ENCODE measurements around the gene UBE2E2.

UBE2E2 gene

DNA sequence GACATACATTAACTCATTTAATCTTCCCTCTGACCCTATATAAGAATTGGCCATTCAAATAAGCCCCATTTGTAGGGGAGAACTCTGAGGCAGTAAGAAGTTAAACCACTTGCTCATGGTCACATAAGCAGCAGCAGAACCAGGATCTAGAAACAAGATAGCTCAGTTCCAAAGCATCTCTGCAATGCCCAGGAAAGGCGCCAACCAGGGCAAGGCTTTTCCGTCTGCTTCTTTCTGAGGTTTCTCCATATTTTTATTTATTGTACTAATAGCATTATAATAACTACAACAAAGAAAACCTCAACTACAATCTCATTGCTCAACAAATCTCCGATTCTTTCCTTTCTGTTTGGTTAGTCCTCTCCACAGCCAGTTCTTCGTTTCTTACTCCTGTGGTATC lies 4.3 kb upstream of the UBE2E2 start:
- DNase-seq: no peak

DNA sequence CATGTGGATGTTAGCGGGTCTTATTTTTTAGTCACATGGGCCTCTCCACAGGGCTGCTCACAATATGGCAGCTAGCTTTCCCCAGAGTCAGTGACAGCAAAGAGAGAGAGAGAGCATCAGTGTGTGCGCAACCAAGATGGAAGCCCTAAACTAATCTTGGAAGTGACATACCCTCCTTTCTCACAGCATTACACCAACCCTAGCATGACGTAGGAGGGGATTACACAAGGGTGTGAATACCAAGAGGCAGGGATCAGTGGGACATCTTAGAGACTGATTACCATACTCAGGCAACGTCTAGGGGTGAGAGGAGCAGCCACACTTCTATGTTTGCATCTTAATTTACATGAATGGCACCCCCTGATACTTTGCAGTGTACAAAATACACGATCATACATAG lies 3.5 kb upstream of the UBE2E2 start:
- DNase-seq: no peak

DNA sequence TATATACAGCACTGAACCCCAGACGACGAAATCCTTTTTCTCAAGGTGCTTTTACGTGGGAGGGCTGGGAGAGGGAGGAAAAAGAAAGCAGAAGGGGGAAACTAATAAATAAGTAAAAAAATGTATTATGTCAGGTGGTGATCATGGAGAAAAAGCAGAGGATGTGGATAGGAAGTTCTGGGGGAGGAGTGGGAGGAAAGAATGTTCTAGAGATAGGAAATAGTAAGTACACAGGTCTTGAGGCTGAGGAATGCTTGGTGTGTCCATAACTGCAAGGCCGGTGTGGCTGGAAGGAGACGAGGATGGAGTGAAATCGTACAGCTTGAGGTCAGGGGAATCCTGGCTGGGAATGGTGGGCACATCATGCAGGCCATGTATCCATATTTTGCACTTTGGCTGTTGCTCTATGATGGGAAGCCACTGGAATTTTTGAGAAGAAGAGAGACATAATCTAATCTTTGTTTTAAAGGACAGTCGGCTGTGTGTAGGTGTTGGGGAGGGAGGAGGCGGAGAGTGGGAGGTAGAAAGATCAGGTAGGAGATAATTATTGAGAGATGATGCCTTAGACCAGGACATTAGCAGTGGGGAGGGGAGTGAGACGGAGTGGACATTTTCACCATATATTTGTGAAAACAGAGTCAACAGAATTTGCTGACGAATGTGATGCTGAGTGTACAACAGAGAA lies 1.8 kb upstream of the UBE2E2 start:
- no peak for DNase-seq

DNA sequence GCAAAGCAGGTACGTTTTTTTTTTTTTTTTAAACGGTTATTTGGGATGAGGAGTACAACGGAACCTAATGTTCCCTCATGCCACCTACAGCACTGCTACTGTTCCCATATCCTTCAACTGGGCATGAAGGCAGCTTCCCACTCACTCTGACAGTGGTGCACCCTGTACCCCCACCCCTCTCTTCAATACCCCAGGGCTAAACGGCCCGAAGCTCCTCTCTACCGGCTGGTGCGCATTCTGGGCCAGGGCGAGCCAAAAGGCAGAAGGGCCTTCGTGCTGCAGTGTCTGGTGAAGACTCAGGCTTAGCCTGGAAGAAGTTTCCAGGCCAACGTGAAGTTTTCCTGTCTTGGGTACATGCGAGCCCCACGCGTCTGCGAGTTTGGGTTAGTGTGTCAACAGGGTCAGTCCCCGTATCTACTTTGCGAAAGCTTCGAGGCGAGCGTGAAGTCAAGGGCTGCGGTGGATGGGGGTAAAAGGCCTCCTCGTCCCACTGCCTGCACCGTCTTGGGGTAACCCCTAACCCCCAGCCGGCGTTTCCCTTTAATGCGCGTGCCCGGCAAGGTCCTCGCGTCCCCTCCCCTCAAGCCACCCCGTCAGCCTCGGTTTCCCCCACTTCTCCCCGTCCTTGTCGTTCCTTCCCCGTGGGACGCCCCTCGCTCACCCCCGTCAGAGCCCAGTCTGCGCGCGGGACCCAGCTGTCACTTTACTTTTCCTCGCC lies 765 bp upstream of the UBE2E2 start:
- no peak for DNase-seq

DNA sequence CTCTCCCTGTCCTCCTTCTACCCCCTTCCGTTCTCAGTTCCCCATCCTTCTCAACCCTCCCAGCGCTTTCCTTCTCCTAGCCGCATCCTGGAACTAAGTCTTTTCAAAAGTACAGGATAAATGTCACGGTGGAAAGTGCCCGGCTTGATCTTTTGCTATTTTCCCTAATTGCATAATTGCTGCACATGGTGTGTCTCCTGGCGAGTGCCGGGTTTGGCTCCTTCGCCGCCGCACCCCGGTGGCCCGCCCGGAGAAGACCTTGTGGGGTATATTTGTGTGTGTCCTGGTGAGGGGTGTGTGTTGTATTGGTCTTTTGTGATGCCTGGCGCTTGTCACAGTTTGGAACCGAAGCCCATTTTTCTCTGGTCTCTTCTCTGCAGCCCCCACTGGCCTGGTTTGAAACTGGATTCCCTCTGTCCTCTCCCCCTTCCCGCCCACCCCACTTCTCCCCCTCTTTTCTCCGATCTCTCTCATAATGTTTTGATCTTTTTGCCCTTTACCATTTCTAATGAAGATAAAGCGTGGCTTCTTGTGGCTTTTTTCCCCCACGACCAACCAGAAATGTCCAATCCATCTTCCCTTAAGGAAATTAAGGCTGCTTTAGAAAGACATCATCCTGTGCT lies 692 bp downstream of the UBE2E2 start:
- DNase-seq: no peak

DNA sequence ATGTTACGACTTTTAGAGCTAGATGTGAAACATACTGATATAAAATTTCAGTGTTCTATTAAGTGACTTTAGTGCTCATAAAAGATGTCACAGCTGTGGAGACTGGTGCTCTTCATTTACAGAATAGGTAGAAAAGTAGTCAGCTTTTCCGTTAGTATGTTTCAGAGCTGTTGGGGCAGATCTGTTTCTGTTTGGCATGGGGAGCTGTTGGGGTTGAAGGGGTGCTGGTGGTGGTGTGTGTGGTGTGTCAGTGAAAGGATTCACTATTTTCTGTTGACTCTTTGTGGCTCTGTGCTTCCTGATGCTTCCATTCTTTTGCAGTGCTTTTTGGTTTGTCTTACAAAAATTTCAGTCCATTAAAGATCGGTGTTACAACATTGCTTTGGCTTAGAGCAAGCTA lies 3.2 kb downstream of the UBE2E2 start:
- no peak for DNase-seq

DNA sequence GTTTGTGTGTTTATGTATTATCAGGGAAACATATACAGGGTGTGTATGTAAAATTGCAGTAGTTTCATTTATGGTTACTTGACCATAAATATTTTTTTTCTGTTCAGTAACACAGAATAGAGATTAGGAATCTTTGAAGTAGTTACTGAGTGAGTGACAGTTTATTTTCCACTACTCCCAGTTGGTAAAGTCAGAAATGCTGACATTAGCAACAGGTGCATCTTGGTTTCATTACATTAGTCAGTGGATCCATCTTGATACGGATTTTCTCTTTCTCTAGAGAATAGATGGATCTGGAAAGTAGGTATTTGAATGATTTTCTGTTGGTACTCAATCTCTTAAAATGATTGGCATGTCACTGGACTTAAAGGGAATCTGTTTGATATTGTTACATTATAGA lies 6.0 kb downstream of the UBE2E2 start:
- DNase-seq: no peak

DNA sequence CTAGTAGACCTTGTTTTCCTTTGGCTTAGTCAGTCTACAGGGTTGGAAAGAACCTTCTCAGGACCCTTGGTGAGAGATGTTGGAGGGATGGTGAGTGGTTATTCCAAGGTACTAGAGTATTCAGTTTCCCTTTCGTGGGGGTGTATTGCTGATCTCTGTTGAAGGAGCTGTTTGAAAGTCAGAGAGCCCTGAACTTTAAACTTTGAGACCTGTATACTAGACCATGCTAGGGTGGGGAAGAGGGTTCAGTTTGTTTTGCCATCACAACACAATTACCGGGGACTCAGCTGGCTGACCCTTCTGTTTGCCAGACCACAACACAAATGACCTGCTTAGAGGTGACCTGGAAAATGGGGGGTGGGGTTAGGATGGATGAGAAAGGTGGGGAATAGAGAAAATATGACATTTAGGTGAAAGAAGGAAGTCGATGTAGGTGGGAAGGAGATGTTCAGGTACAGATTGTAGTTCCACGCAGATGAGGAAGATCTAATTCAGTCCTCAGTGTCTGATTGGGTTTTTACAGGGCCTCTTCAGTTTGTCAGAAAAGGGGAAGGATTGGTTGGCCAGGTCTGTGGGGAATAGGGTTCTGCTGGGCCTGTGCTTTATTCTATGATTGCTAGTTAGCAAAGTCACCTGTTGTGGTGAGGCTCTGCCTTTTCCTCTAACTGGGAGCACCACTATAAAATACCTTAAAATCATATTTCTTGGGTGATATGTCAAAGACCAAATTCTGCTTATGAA lies 6.8 kb downstream of the UBE2E2 start:
- no peak for DNase-seq

DNA sequence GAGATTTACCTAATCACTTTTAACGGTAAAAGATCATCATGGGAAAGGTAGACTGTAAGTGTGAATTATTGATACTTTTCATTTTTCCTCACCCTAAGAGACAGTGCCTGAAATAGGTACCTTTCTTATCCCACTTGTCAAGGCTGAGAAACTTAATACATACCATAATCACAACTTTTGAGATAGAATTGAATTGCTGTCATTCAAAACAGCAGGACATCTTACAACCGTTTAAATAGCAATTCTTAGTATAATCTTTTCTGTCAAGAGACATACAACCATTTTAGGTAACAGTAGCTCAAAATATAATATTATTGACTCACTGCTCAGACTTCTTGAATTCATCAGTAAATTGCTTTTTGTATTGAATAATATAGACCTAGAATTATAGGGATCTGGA lies 10.7 kb downstream of the UBE2E2 start:
- no peak for DNase-seq

DNA sequence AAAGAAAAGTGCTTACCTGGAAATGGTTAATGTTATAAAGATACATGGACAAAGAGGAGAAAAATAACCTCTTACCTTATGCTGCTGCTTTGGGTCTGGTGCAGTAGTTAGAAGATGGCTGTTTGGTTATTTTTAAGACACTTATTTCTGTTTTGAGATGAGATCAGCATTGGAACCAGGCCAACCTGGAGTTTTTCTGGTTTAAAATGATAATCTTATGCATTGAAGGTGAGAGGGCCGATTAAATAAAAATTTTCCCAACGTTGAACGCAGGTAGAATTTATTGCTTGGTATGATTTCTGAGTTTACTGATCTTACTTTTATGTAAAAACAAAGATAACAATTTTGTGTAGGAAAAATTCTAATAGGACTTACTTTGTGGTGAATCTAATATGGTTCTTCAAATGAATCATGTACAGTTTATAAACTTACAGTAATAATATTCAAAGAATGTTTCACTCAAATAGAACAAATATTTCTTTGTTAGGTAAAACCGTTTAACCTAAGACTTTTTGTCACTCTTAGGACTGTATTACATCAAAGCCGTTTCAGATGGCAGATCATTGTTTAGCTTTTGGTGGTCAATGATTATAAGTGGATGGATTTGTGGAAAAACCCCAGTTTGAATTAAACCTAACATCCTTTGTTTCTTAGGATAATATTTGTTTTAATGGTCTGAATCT lies 14.9 kb downstream of the UBE2E2 start:
- no peak for DNase-seq

DNA sequence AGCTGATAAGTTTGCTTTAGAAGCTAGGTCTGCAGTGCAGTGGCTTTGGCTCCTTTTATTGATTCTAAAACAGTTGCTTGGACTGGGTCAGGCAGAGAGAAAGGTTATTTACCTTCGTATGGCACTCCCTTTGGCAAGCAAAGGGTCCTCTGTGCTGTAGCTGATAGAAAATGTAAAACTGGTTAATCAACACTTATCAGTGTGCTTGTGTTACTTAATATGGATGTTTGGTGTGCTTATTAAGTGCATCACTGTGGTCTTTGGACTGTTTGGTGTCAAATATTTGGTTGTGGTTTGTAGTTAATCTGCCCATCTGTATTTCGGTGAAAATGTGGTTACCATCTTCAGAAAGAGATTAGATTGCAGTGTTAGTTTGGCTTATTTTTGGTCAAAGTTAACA lies 16.0 kb downstream of the UBE2E2 start:
- DNase-seq: no peak

DNA sequence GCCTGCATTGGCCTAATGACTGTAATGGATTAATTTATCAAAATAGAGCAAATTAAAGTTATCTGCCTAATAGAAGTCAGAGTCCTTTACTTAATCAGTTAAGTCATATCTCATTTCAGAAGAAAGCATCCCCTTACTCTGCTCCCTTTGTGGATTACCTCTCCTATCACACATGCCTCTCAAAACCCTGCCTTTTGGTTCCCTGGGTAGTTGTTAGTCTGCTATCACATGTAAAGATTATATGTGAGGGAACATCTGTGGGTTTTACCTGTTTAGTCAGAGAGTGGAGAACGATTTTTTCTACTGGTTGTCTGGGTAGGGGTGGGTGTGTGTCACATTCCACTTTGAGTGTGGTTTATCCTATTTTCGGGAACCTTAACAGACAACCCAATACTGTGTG lies 16.4 kb downstream of the UBE2E2 start:
- no peak for DNase-seq

DNA sequence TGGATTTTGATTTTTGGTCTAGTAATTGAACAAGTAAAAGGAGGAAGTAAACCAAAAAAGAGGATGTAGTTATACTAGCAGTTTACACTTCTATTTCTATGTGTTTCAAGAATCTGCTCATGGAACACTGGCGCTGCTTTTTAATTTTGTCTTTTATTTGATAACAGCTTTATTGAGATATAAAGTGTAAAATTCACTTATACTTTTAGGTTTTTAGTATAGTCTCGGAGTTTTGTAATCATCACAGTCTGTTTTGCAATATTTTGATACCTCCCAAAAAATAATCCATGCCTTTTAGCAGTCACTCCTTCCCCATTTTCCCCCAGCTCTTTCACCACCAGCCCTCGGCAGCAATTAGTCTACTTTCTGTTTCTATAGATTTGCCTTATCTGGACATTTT lies 18.0 kb downstream of the UBE2E2 start:
- no peak for DNase-seq

DNA sequence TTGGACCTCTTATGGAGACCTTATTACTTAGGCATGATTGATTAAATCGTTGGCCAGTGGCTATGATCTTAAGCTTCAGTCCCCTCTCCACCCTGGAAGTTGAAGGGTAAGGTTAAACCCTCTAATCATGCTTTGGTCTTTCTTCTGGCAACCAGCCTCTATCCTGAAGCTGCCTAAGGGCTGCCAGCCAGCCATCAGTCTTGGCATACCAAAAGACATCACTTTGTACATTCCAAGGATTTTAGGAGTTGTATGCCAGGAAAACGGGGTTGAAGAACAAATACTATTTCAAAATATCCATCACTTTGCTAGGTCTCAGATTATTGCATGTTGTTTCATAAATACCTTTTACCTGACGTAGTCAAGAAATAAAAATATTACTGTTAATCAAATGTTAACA lies 28.9 kb downstream of the UBE2E2 start:
- DNase-seq: no peak

DNA sequence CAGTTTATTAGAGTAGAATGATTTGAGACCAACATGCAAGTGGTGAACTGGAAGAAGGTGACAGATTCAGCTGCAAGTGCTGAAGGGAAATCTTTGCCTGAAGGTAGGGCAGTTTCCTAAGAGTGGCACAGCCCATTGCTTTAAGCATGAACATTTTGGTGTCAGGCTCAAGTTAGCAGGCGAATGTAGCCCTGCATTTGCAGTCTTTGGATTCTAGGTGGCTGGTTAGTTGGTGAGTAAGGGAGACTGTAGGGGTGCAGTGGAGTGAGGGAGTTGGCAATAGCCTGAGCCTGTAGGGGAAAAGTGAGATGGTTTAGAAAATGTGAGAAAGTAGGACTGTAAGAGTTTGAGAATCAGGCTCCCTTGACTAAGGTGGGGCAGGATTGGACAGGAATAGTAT lies 29.7 kb downstream of the UBE2E2 start:
- no peak for DNase-seq

DNA sequence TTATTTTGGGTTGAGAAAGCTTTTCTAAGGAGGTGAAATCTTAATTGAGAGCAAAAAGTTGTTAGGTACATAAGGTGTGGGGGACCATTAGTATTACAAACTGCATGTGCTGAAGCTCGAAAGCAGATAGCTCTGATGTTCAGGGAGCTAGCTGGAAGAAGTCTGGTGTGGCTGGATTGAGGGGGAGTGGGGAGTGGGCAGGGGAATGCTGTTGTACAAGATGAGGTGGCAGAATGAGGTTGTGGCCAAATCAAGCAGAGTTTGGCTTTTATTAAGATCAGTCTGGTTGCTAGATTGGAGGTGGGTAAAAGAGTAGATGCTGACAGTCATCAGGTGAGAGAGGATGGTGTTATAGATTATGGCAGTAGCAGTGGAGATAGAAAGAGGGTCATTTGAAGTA lies 32.1 kb downstream of the UBE2E2 start:
- no peak for DNase-seq

DNA sequence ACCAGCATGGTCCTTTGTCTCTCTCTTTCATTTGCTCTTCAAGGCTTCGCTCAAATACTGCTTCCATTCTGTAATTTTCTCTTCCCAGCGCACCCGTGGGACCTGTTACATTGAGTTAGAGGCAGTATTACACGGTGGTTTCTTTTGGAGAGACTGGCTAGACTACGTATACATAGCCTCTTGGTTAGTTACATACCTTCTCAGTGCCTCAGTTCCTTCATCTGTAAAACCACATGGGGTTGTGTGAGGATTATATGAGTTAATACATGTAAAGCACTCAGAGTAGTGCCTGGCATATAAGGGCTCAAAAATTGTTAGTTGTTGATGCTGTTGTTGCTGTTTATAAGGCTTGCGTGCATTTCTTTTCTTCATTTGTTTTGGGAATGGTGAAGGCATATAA lies 33.8 kb downstream of the UBE2E2 start:
- no peak for DNase-seq

DNA sequence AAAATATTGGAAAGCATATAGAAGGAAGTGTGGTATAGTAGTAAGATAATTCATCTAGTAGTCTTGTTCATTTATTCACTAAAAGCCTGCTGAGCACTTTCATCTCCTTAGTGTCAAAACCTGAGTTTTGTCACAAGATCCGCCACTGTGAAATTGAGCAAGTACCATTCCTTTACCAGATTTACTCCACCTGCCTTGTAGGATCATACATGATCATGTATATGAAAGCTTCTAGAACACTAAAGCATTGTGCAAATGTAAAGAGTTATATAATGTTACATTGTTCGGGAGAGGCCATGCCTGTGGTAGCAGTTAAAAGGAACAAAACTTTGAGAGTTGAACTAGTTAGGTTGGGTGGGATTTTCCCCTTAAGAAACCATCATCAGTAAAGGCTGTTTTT lies 35.0 kb downstream of the UBE2E2 start:
- DNase-seq: no peak

DNA sequence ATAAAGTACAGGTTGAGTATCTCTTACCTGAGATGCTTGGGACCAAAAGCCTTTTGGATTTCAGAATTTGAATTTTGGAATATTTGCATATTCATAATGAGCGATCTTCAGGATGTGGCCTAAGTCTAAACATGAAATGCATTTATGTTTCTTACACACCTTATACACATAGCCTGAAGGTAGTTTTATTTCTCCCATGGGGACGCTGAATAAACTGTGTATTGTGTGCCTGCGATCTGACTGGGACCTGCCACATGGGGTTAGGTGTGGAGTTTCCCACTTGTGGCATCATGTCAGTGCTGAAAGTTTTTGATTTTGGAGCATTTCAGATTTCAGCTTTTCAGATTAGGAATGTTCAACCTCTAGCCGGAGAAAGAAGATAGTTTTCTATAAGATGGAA lies 35.5 kb downstream of the UBE2E2 start:
- DNase-seq: no peak

DNA sequence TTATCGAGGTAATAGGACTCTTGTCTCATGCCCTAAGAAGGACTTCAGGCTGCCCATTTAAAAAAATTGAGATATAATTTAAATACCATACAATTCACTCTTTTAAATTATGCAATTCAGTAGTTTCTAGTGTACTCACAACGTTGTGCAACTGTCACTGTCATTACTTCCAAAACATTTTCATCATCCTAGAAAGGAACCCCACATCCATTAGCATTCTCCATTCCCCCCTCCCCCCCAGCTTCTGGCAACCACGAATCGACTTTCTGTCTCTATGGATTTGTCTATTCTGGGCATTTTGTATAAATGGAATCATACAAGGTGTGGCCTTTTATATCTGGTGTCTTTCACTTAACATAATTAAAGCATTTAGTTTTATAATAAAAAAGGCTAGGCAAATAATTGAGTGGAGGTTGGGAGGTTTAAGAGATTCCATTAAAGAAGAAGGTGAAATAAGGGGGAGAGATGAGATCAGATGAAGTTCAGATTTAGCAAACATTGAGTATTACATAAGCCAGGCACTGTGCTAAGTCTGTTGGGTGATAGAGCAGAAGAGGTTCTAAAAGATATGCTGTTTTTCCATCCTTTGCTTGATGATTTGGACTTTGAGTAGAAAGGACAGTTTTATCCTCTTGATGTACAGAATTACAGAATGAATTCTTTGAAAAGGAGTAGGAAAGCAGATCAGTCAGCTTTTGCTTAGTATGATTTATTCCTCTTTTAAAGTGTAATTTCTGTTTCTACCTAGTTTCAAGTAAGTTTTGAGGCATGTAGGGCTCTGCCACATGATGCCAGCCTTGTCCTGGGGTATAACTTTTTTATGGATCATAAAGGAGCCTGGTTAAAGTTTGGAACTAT lies 36.3 kb downstream of the UBE2E2 start:
- DNase-seq: no peak

DNA sequence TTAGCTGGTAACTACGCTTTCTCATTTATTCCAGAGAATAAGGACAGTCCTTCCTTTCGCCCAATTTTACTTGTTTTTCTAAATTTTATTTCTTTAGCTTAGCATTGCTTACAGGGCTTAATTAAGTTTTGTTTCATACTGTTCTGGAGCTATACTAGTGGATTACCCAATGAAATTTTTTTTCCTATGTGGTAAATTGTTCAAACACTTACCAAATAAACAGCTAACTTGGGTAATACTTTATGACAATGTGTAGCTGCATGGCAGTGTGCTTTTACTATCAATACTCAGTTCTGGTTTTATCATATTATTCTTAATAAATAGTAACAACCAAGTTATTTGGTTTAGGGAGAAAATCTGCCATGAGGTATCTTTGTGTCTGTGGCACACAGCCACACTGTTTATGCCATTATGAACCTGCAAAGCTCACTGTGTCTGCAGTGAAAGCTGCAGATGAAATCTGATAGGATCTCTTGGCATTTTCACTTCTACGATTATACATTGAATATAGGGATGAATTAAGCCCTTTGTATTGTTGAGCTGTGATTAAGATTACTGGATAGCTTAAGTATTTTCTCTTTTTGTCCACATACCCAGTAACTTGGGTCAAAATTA lies 37.2 kb downstream of the UBE2E2 start:
- DNase-seq: no peak

DNA sequence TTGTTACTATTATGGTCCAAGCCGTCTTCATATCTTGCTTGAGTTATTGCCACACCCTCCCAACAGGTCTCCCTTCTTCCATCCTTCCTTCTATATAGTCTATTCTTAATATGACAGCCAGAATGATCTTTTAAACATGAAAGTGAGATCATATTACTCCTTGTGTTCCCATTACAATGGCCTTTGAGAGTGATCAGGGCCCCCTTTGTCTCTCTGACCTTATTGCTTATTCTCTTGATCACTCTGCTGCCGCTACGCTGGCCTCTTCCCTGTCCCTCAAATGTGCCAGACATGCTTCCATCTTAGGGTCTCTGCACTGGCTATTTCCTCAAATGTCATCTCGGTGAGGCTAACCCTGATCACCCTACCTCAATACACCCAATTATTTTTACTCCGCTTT lies 38.1 kb downstream of the UBE2E2 start:
- DNase-seq: no peak

All from CD4-positive, alpha-beta T cell treated with Interleukin-10 for 1 hour (primary cell).